Stimulated activated CD8-positive, alpha-beta memory T cell treated with anti-CD3 and anti-CD28 coated beads, Interleukin-15, amount 100 ng/mL, for 48 hours (primary cell): ENCODE data around the gene FRMD6.

Experiments used
- DNase-seq, 2 donors: peaks; one replicate each; pipeline ENCODE4 v3.0.0-alpha.2; 2020; ENCODE audit warnings: low read depth in 2 of 2

Gene FRMD6

GRCh38 chr14:51666070-51666469, 14.4 kb downstream of the FRMD6 start:
- DNase-seq, result no peak

- DNase-seq, result no peak
Measured at GRCh38 chr14:51666826-51667225, 15.1 kb downstream of the FRMD6 start.

GRCh38 chr14:51668870-51669269, 17.2 kb downstream of the FRMD6 start:
- DNase-seq, result no peak

- DNase-seq, result no peak
Measured at GRCh38 chr14:51674294-51675002, 22.7 kb downstream of the FRMD6 start.

GRCh38 chr14:51676549-51676948, 24.8 kb downstream of the FRMD6 start:
- DNase-seq, result no peak

GRCh38 chr14:51677266-51677665, 25.6 kb downstream of the FRMD6 start:
- no peak for DNase-seq

GRCh38 chr14:51677738-51678137, 26.0 kb downstream of the FRMD6 start:
- no peak for DNase-seq

- DNase-seq, result no peak
Measured at GRCh38 chr14:51680031-51680430, 28.3 kb downstream of the FRMD6 start.

- DNase-seq, result no peak
Measured at GRCh38 chr14:51681411-51681810, 29.7 kb downstream of the FRMD6 start.

- DNase-seq, result no peak
Measured at GRCh38 chr14:51682411-51682810, 30.7 kb downstream of the FRMD6 start.

GRCh38 chr14:51684760-51685159, 33.0 kb downstream of the FRMD6 start:
- no peak for DNase-seq

- DNase-seq, result no peak
Measured at GRCh38 chr14:51691176-51691575, 39.5 kb downstream of the FRMD6 start.

GRCh38 chr14:51692646-51693045, 40.9 kb downstream of the FRMD6 start:
- no peak for DNase-seq

- no peak for DNase-seq
Measured at GRCh38 chr14:51697848-51698247, 46.1 kb downstream of the FRMD6 start.

- no peak for DNase-seq
Measured at GRCh38 chr14:51701951-51702350, 50.2 kb downstream of the FRMD6 start.

- DNase-seq, result no peak
Measured at GRCh38 chr14:51703787-51704186, 52.1 kb downstream of the FRMD6 start.

GRCh38 chr14:51704545-51704944, 52.8 kb downstream of the FRMD6 start:
- DNase-seq, result no peak

GRCh38 chr14:51707327-51707726, 55.6 kb downstream of the FRMD6 start:
- no peak for DNase-seq

GRCh38 chr14:51711505-51711904, 59.8 kb downstream of the FRMD6 start:
- DNase-seq, result no peak

- DNase-seq, result no peak
Measured at GRCh38 chr14:51715250-51715649, 63.5 kb downstream of the FRMD6 start.

- no peak for DNase-seq
Measured at GRCh38 chr14:51715742-51716141, 64.0 kb downstream of the FRMD6 start.

GRCh38 chr14:51716610-51717009, 64.9 kb downstream of the FRMD6 start:
- DNase-seq, result no peak

GRCh38 chr14:51717766-51718165, 66.1 kb downstream of the FRMD6 start:
- no peak for DNase-seq

GRCh38 chr14:51719955-51720354, 68.2 kb downstream of the FRMD6 start:
- no peak for DNase-seq
